ENCODE results near the gene SHH. TPM values are rescaled to one million over a fixed set of nuclear protein-coding genes. Genes with fewer than 3 reads are reported as not detected.

The SHH gene
- total and polyA plus RNA-seq, 2 of the 13 experiments (the other 11 are each of a cell fraction or from before 2014, with no cell fraction given) = 1.9 to 3.4 TPM

- no peaks in the 10 kb centered on the region for H3K79me2 ChIP-seq (ENCODE audit: insufficient read depth, low read length)
- DNase-seq (ENCODE audit: low spot score) (no peak), FAIRE-seq (no peak), ATAC-seq (no peak)
- no peaks in the 10 kb centered on the region for H3K36me3 ChIP-seq (replicated peaks in 1 of 2; ENCODE audit: control insufficient read depth in 1 of 2, insufficient read depth in 2 of 2, low read length in 2 of 2)
- 21% methylated on average over 5 of the region's 6 CpGs for WGBS (ENCODE audit: low lambda C conversion rate)
- intact Hi-C loops (cut with micrococcal nuclease; ENCODE audit: unreplicated experiment) = no loop called here
- no TSS peak for BruUV-seq (replicated peaks)
- ChIA-PET POLR2A (no interaction called here), CTCF (ENCODE audit: low intra/inter-chr PET ratio, low total read pairs) (interaction anchor here (0.6 kb wide), 1 partner anchor 149 kb away, joined by 3 read pairs; no protein-coding TSS in a partner anchor)
- peaks cover 8 to 77% of the 10 kb centered on the region in 2 experiments for H3K27me3 ChIP-seq (ENCODE audit: control insufficient read depth in 1 of 2, insufficient read depth in 2 of 2, low read length in 2 of 2)
- no peak overlapping the region for H2AFZ ChIP-seq (ENCODE audit: low read length)
- H3K4me3 ChIP-seq (replicated peaks in 1 of 3; ENCODE audit: insufficient read depth in 1 of 3, low read depth in 2 of 3, low read length in 3 of 3) = no peak overlapping the region
- peaks cover 5% of the 10 kb centered on the region for H3K4me1 ChIP-seq (ENCODE audit: insufficient read depth, low read length)
- H3K4me2 ChIP-seq (ENCODE audit: low read depth, low read length) = no peak overlapping the region
- no peak overlapping the region for H3K27ac ChIP-seq (ENCODE audit: extremely low read length, insufficient read depth, low read length)
- TF ChIP-seq FOXJ3 (CRISPR knock-in tag; IDR thresholded peaks at IDR 0.05; ENCODE audit: borderline replicate concordance) = no peak
- TF ChIP-seq, protein P1, sequence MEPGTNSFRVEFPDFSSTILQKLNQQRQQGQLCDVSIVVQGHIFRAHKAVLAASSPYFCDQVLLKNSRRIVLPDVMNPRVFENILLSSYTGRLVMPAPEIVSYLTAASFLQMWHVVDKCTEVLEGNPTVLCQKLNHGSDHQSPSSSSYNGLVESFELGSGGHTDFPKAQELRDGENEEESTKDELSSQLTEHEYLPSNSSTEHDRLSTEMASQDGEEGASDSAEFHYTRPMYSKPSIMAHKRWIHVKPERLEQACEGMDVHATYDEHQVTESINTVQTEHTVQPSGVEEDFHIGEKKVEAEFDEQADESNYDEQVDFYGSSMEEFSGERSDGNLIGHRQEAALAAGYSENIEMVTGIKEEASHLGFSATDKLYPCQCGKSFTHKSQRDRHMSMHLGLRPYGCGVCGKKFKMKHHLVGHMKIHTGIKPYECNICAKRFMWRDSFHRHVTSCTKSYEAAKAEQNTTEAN (CRISPR knock-in tag; conservative IDR thresholded peaks at IDR 0.05) = no peak
- TF ChIP-seq, protein P2, sequence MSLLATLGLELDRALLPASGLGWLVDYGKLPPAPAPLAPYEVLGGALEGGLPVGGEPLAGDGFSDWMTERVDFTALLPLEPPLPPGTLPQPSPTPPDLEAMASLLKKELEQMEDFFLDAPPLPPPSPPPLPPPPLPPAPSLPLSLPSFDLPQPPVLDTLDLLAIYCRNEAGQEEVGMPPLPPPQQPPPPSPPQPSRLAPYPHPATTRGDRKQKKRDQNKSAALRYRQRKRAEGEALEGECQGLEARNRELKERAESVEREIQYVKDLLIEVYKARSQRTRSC (CRISPR knock-in tag; IDR thresholded peaks at IDR 0.05; ENCODE audit: low read depth) = no peak
- TF ChIP-seq, protein P3, sequence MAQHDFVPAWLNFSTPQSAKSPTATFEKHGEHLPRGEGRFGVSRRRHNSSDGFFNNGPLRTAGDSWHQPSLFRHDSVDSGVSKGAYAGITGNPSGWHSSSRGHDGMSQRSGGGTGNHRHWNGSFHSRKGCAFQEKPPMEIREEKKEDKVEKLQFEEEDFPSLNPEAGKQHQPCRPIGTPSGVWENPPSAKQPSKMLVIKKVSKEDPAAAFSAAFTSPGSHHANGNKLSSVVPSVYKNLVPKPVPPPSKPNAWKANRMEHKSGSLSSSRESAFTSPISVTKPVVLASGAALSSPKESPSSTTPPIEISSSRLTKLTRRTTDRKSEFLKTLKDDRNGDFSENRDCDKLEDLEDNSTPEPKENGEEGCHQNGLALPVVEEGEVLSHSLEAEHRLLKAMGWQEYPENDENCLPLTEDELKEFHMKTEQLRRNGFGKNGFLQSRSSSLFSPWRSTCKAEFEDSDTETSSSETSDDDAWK (CRISPR knock-in tag; IDR thresholded peaks at IDR 0.05) = no peak
- no peak for TF ChIP-seq RBM22 (optimal IDR thresholded peaks at IDR 0.05; ENCODE audit: low read length)
- no peak for TF ChIP-seq ZNF230 (CRISPR knock-in tag; IDR thresholded peaks at IDR 0.05)
- no peak for TF ChIP-seq TBP (CRISPR knock-in tag; IDR thresholded peaks at IDR 0.05)
- no peak for TF ChIP-seq FOXA1 (IDR thresholded peaks at IDR 0.05)
- TF ChIP-seq FOXA1 (CRISPR knock-in tag; IDR thresholded peaks at IDR 0.05) = no peak
- TF ChIP-seq ARNT (IDR thresholded peaks at IDR 0.05) = no peak
- TF ChIP-seq SMARCE1 (IDR thresholded peaks at IDR 0.05; ENCODE audit: borderline replicate concordance) = no peak
- no peak for TF ChIP-seq ZNF143 (CRISPR knock-in tag; IDR thresholded peaks at IDR 0.05)
- no peak for TF ChIP-seq TEAD3 (CRISPR knock-in tag; optimal IDR thresholded peaks at IDR 0.05; ENCODE audit: borderline replicate concordance)
- H4K20me1 ChIP-seq (ENCODE audit: insufficient read depth, low read length) = peaks cover 5% of the 10 kb centered on the region; the same call in 1 of the 2 replicates
- H3K9me3 ChIP-seq (ENCODE audit: low read length) = no peaks in the 10 kb centered on the region
- no peak overlapping the region for H3K9ac ChIP-seq (ENCODE audit: insufficient read depth, low read depth, low read length)
- in situ Hi-C loops (cut with HindIII; ENCODE audit: extremely low pct_ligation_motif_present, low pct_unique_long_range_greater_than_20kb) = loop anchor here (5.0 to 25.0 kb wide), 3 partner anchors 146 to 819 kb away; partner anchors contain the start of gene RNF32
Measured at GRCh38 chr7:155818820-155819168, 6.5 kb upstream of the SHH start.

Measured in HepG2 (cell line).